IMR-90 (cell line): ENCODE results near the gene SLC35E4. TPM values are rescaled to one million over a fixed set of nuclear protein-coding genes. Genes with fewer than 3 reads are reported as not detected.

Source experiments
- ATAC-seq: fragments of 200-7000 bp; cut with Tn5 transposase; 2 replicates; pipeline ENCODE4 v1.9.1; 2020; ENCODE audit warnings: low read depth, mild to moderate bottlenecking, moderate library complexity
- BruUV-seq: library from RNA; stranded (reverse); fragments of 400-500 nt; replicated peaks from 2 replicates; lab custom pipeline; 2021; lab: Mats Ljungman, UMichigan
- CTCF ChIA-PET: fragments of 300-600 bp; formaldehyde crosslinking; extraction: SDS; loops from one replicate; lab custom pipeline; 2021; ENCODE audit warnings: antibody characterized with exemption; lab: Yijun Ruan, JAX
- POLR2A ChIA-PET: fragments of 300-600 bp; sonication (Branson Sonifier 250); formaldehyde crosslinking; loops from one replicate; lab custom pipeline; 2022; ENCODE audit warnings: antibody characterized with exemption; ENCODE audit not compliant: unreplicated experiment; lab: Charles Lee
- DNase-seq: peaks from one replicate; pipeline ENCODE4 v3.0.0; 2013
- H2AFZ ChIP-seq: replicated peaks from 2 replicates; pipeline ENCODE3; 2013; ENCODE audit warnings: low read length, mild to moderate bottlenecking; ENCODE audit not compliant: poor library complexity
- H2AK5ac ChIP-seq: 2 replicates; pipeline ENCODE4 v1.6.1; 2013; ENCODE audit warnings: low read depth, low read length, inconsistent platforms
- H2AK9ac ChIP-seq: replicated peaks from 2 replicates; pipeline ENCODE3; 2013; ENCODE audit warnings: mild to moderate bottlenecking, low read depth, low read length, moderate library complexity; ENCODE audit not compliant: poor library complexity
- H2BK120ac ChIP-seq: 2 replicates; pipeline ENCODE4 v1.6.1; 2013; ENCODE audit warnings: low read depth, low read length, inconsistent platforms
- H2BK15ac ChIP-seq: 3 replicates; pipeline ENCODE4 v1.6.1; 2013; ENCODE audit warnings: low read depth, low read length, inconsistent platforms
- H2BK20ac ChIP-seq: 2 replicates; pipeline ENCODE4 v1.6.1; 2013; ENCODE audit warnings: low read depth, mild to moderate bottlenecking, inconsistent platforms, low read length, moderate library complexity
- H2BK5ac ChIP-seq: 2 replicates; pipeline ENCODE4 v1.6.1; 2013; ENCODE audit warnings: mild to moderate bottlenecking, low read depth, low read length, inconsistent platforms; ENCODE audit not compliant: poor library complexity, severe bottlenecking
- H3K14ac ChIP-seq: replicated peaks from 2 replicates; pipeline ENCODE4 v1.6.1; 2013; ENCODE audit warnings: low read depth, low read length, inconsistent platforms
- H3K18ac ChIP-seq: 2 replicates; pipeline ENCODE4 v1.6.1; 2013; ENCODE audit warnings: low read depth, low read length, control low read depth
- H3K23ac ChIP-seq: 2 replicates; pipeline ENCODE4 v1.6.1; 2013; ENCODE audit warnings: low read depth, low read length, inconsistent platforms
- H3K27ac ChIP-seq: 2 replicates; pipeline ENCODE4 v1.5.1; 2013; ENCODE audit warnings: mild to moderate bottlenecking, control low read depth, low read length; ENCODE audit not compliant: insufficient read depth
- H3K27me3 ChIP-seq: 2 replicates; pipeline ENCODE4 v1.6.1; 2013; ENCODE audit warnings: low read length; ENCODE audit not compliant: control insufficient read depth, insufficient read depth
- H3K36me3 ChIP-seq: 2 replicates; pipeline ENCODE4 v1.6.1; 2013; ENCODE audit warnings: low read length, mixed read lengths; ENCODE audit not compliant: control insufficient read depth, insufficient read depth
- H3K4ac ChIP-seq: 2 replicates; pipeline ENCODE4 v1.6.1; 2013; ENCODE audit warnings: low read depth, low read length, inconsistent platforms
- H3K4me1 ChIP-seq: 2 replicates; pipeline ENCODE4 v1.6.1; 2013; ENCODE audit warnings: low read length, mixed read lengths; ENCODE audit not compliant: control insufficient read depth, insufficient read depth
- H3K4me2 ChIP-seq: 2 replicates; pipeline ENCODE4 v1.6.1; 2013; ENCODE audit warnings: low read depth, mild to moderate bottlenecking, control low read depth, low read length, moderate library complexity
- H3K4me3 ChIP-seq: 2 replicates; pipeline ENCODE4 v1.5.1; 2013; ENCODE audit warnings: low read depth, mild to moderate bottlenecking, control low read depth, low read length, moderate library complexity; ENCODE audit not compliant: insufficient read depth
- H3K56ac ChIP-seq: 2 replicates; pipeline ENCODE4 v1.6.1; 2013; ENCODE audit warnings: low read length, inconsistent platforms; ENCODE audit not compliant: insufficient read depth; ENCODE audit errors: extremely low read depth
- H3K79me1 ChIP-seq, 2 experiments: 2 replicates each; pipeline ENCODE4 v1.6.1; 2013; ENCODE audit warnings: low read length in 2 of 2, inconsistent platforms in 1 of 2, low read depth in 1 of 2
- H3K9ac ChIP-seq: 2 replicates; pipeline ENCODE4 v1.6.1; 2013; ENCODE audit warnings: low read depth, low read length, control low read depth
- H3K9me1 ChIP-seq: 2 replicates; pipeline ENCODE4 v1.6.1; 2013; ENCODE audit warnings: low read length, inconsistent platforms; ENCODE audit not compliant: insufficient read depth
- H3K9me3 ChIP-seq: 2 replicates; pipeline ENCODE4 v1.6.1; 2013; ENCODE audit warnings: low read length; ENCODE audit not compliant: control insufficient read depth, insufficient read depth
- H4K20me1 ChIP-seq: 2 replicates; pipeline ENCODE4 v1.6.1; 2013; ENCODE audit warnings: low read length, inconsistent platforms; ENCODE audit not compliant: insufficient read depth
- H4K5ac ChIP-seq: 2 replicates; pipeline ENCODE4 v1.6.1; 2013; ENCODE audit warnings: mild to moderate bottlenecking, low read depth, low read length, control low read depth
- H4K8ac ChIP-seq, 2 experiments: 2 replicates each; pipeline ENCODE4 v1.6.1; 2013; ENCODE audit warnings: low read depth in 2 of 2, low read length in 2 of 2, control low read depth in 1 of 2, inconsistent platforms in 1 of 2
- H4K91ac ChIP-seq: 2 replicates; pipeline ENCODE4 v1.6.1; 2013; ENCODE audit warnings: low read depth, low read length, inconsistent platforms; ENCODE audit not compliant: insufficient read depth
- BHLHE40 ChIP-seq: fragments of 150-350 bp; IDR thresholded peaks from 2 replicates; pipeline ENCODE4 v1.6.1; 2016; ENCODE audit warnings: mild to moderate bottlenecking, low read depth, low read length
- CEBPB ChIP-seq: IDR thresholded peaks from 2 replicates; pipeline ENCODE4 v1.6.1; 2012; ENCODE audit warnings: low read depth, low read length, improper control_type of control experiment
- CHD1 ChIP-seq: IDR thresholded peaks from 2 replicates; pipeline ENCODE4 v1.6.1; 2012; ENCODE audit warnings: low read depth, low read length, improper control_type of control experiment
- NFE2L2 ChIP-seq: fragments of 150-350 bp; IDR thresholded peaks from 2 replicates; pipeline ENCODE4 v1.6.1; 2016; ENCODE audit warnings: low read depth, mild to moderate bottlenecking, low read length
- RFX5 ChIP-seq: IDR thresholded peaks from 2 replicates; pipeline ENCODE4 v1.8.0; 2012; ENCODE audit warnings: low read depth, mild to moderate bottlenecking, low read length, moderate library complexity
- SMC3 ChIP-seq: fragments of 150-350 bp; IDR thresholded peaks from 2 replicates; pipeline ENCODE4 v1.6.1; 2016; ENCODE audit warnings: low read depth, mild to moderate bottlenecking, antibody characterized with exemption, low read length, moderate library complexity
- WGBS, 2 experiments: methylation state at CpG; one replicate each; pipeline versions ENCODE4 v1.1.5 to v1.1.7; 2013; ENCODE audit warnings: missing lambda C conversion rate in 2 of 2; ENCODE audit not compliant: insufficient read length in 1 of 2; ENCODE audit errors: extremely low coverage in 2 of 2; 5-methylcytosine and 5-hydroxymethylcytosine counted together
- dilution Hi-C: fragments of 300-500 bp; cut with HindIII; formaldehyde crosslinking; loops from one replicate; pipeline ENCODE4 v1.14.3; 2018; ENCODE audit warnings: low sequenced_read_pairs; ENCODE audit not compliant: unreplicated experiment
- in situ Hi-C: fragments of 300-500 bp; cut with MboI; formaldehyde crosslinking; loops from 3 replicates; pipeline ENCODE4 v1.14.3; 2019; ENCODE audit warnings: low sequenced_read_pairs, inconsistent platforms, mixed read lengths
- intact Hi-C: fragments of 100-400 bp; cut with micrococcal nuclease; formaldehyde crosslinking; loops from 2 replicates; pipeline ENCODE4 v1.10.0; 2022
- polyA plus RNA-seq, 3 experiments: library from polyadenylated mRNA; depleted of rRNA; stranded (reverse); fragments of >200 nt; gene quantifications; 2 replicates each; pipeline ENCODE4 v1.2.3, GENCODE V29; 2012; ENCODE audit warnings: low replicate concordance in 1 of 3
- total RNA-seq: library from RNA; depleted of rRNA; stranded (reverse); fragments of >200 nt; gene quantifications from 2 replicates; pipeline ENCODE4 v1.2.3, GENCODE V29; 2012

The SLC35E4 gene
- total and polyA plus RNA-seq, 2 of the 4 experiments (the other 2 are of a cell fraction), result 5.7 to 6.8 TPM

GRCh38 chr22:30596886-30597285 is 38.7 kb upstream of the SLC35E4 start:
- in situ Hi-C loops, result no loop called here
- Histone ChIP-seq H3K27ac (no peak overlapping the region), H4K5ac (no peak overlapping the region), H2AK5ac (no peak overlapping the region), H3K27me3 (peaks cover 11% of the 10 kb centered on the region), H3K9me1 (no peaks in the 10 kb centered on the region), H3K14ac (no peak overlapping the region), H4K91ac (no peak overlapping the region), H3K36me3 (no peaks in the 10 kb centered on the region), H2BK20ac (no peak overlapping the region), H3K4ac (no peak overlapping the region), H3K4me1 (no peaks in the 10 kb centered on the region), H4K20me1 (no peaks in the 10 kb centered on the region), H3K23ac (no peak overlapping the region), H3K56ac (no peak overlapping the region), H4K8ac (no peak overlapping the region), H3K4me2 (no peak overlapping the region), H2BK15ac (no peak overlapping the region), H2BK5ac (no peak overlapping the region), H3K18ac (no peak overlapping the region), H3K79me1 (no peaks in the 10 kb centered on the region), H2BK120ac (no peak overlapping the region), H2AK9ac (no peak overlapping the region), H2AFZ (no peak overlapping the region), H3K9me3 (no peaks in the 10 kb centered on the region), H3K9ac (no peak overlapping the region), H3K4me3 (no peak overlapping the region)
- WGBS, 2 experiments, result 89% methylated on average over 22 of the region's 29 CpGs; no CpG with 5 or more reads in 1 of the 2 experiments
- ChIA-PET CTCF (no interaction called here), POLR2A (no interaction called here)
- no peak for DNase-seq
- intact Hi-C loops, result no loop called here
- dilution Hi-C loops, result no loop called here
- no peak for ATAC-seq
- TF ChIP-seq SMC3 (no peak), NFE2L2 (no peak), BHLHE40 (no peak), CEBPB (no peak), CHD1 (no peak), RFX5 (no peak)
- no TSS peak for BruUV-seq
